Effector memory CD4-positive, alpha-beta T cell (primary cell): ENCODE measurements around the gene RELCH.
"Not testable (repeated sequence)": the region's sequence is repeated elsewhere in the genome, so short reads cannot be mapped to it uniquely, and the experiment has no call there.

Experiments used
- DNase-seq, 3 donors: peaks; one replicate each; pipeline ENCODE4 v3.0.0-alpha.2; 2020
- H3K27ac ChIP-seq: 2 replicates; pipeline ENCODE4 v1.7.0; 2013; ENCODE audit warnings: mild to moderate bottlenecking, low read length, moderate library complexity; ENCODE audit not compliant: insufficient read depth, poor library complexity, severe bottlenecking
- H3K27me3 ChIP-seq: replicated peaks from 2 replicates; pipeline ENCODE4 v1.7.0; 2013; ENCODE audit warnings: mild to moderate bottlenecking, low read length; ENCODE audit not compliant: insufficient read depth, control insufficient read depth, poor library complexity, severe bottlenecking
- H3K36me3 ChIP-seq: 2 replicates; pipeline ENCODE4 v1.7.0; 2013; ENCODE audit warnings: mild to moderate bottlenecking, low read length, moderate library complexity; ENCODE audit not compliant: control insufficient read depth, insufficient read depth
- H3K4me1 ChIP-seq: 2 replicates; pipeline ENCODE4 v1.7.0; 2013; ENCODE audit warnings: low read length, mild to moderate bottlenecking; ENCODE audit not compliant: control insufficient read depth, insufficient read depth, poor library complexity, severe bottlenecking
- H3K4me3 ChIP-seq: 2 replicates; pipeline ENCODE4 v1.7.0; 2013; ENCODE audit warnings: low read length, low read depth, mild to moderate bottlenecking; ENCODE audit not compliant: insufficient read depth, poor library complexity, severe bottlenecking
- H3K9me3 ChIP-seq: 2 replicates; pipeline ENCODE4 v1.7.0; 2013; ENCODE audit warnings: mild to moderate bottlenecking, low read length, moderate library complexity; ENCODE audit not compliant: control insufficient read depth

Gene RELCH

DNA sequence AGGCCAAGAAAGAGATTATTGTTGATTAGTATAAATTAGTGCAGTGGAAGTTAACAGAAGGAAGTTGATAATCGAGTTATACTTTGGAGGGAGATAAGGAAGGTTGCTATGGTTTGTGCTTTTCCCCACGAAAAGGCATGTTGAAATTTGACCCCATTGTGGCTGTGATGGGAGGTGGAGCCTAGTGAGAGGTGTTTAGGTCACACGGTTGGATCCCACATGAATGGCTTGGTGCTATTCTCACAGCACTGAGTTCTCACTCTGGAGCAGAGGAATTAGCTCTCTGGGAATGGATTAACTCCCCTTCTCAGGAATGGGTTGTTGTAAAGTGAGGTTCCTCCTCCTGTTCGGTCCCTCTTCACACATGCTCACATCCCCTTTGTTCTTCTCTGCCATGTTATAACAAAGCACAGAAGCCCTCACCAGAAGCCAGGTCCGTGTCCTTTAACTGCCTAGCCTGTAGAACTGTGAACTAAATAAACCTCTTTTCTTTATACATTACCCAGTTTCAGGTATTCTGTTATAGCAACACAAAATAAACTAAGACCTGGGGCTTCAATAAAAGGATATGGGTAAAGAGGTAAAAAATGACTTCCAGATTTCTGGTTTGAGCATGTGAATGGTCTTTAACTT lies 22.1 kb upstream of the RELCH start:
- Histone ChIP-seq H3K4me1 (no peaks in the 10 kb centered on the region), H3K4me3 (no peak overlapping the region), H3K27me3 (no peaks in the 10 kb centered on the region), H3K36me3 (no peaks in the 10 kb centered on the region), H3K27ac (no peak overlapping the region), H3K9me3 (no peaks in the 10 kb centered on the region)
- no peak for DNase-seq

DNA sequence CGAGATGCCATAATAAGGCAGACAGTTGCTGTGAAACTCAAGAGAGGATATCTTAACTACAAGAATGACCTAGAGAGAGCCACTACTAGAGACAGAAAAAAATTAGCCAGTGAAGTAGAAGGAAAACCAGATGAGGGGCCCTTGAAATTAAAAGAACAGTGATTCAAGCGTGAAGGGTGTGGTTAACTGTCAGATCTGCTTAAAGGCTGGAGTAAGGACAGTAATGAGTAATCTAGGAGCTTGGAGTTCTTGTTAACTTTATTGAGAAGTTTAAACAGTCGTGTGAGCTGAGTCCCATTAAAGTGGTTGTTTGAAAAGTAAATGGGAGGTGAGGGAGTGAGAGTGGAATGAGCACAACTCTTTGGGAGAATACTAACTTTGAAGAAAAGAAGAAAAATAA lies 21.5 kb upstream of the RELCH start:
- DNase-seq = no peak
- no peaks in the 10 kb centered on the region for H3K4me1 ChIP-seq
- no peak overlapping the region for H3K27ac ChIP-seq
- H3K27me3 ChIP-seq = no peaks in the 10 kb centered on the region
- H3K36me3 ChIP-seq = no peaks in the 10 kb centered on the region
- H3K4me3 ChIP-seq = no peak overlapping the region
- no peaks in the 10 kb centered on the region for H3K9me3 ChIP-seq

DNA sequence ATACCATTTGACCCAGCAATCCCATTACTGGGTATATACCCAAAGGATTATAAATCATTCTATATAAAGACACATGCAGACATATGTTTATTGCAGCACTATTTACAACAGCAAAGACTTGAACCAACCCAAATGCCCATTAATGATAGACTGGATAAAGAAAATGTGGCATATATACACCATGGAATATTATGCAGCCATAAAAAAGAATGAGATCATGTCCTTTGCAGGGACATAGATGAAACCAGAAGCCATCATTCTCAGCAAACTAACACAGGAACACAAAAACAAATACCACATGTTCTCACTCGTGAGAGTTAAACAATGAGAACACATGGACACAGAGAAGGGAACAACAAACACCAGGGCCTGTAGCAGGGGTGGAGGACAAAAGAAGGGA lies 20.5 kb upstream of the RELCH start:
- not testable (repeated sequence) for H3K9me3 ChIP-seq, DNase-seq, H3K4me1 ChIP-seq, H3K4me3 ChIP-seq, H3K27me3 ChIP-seq, H3K36me3 ChIP-seq, H3K27ac ChIP-seq

GRCh38 chr18:62170857-62171256 lies 16.2 kb upstream of the RELCH start:
- Histone ChIP-seq H3K36me3 (no peaks in the 10 kb centered on the region), H3K9me3 (no peaks in the 10 kb centered on the region), H3K4me1 (no peaks in the 10 kb centered on the region), H3K27me3 (no peaks in the 10 kb centered on the region), H3K4me3 (no peak overlapping the region), H3K27ac (no peak overlapping the region)
- no peak for DNase-seq

GRCh38 chr18:62172298-62172697 lies 14.8 kb upstream of the RELCH start:
- H3K4me1 ChIP-seq = no peaks in the 10 kb centered on the region
- H3K4me3 ChIP-seq = no peak overlapping the region
- no peak overlapping the region for H3K27ac ChIP-seq
- no peaks in the 10 kb centered on the region for H3K9me3 ChIP-seq
- no peaks in the 10 kb centered on the region for H3K36me3 ChIP-seq
- H3K27me3 ChIP-seq = no peaks in the 10 kb centered on the region
- DNase-seq = no peak

- H3K9me3 ChIP-seq = no peaks in the 10 kb centered on the region
- no peak overlapping the region for H3K27ac ChIP-seq
- H3K4me1 ChIP-seq = no peaks in the 10 kb centered on the region
- H3K36me3 ChIP-seq = no peaks in the 10 kb centered on the region
- no peak for DNase-seq
- no peaks in the 10 kb centered on the region for H3K27me3 ChIP-seq
- no peak overlapping the region for H3K4me3 ChIP-seq
Observed at GRCh38 chr18:62175521-62175920, 11.5 kb upstream of the RELCH start.

DNA sequence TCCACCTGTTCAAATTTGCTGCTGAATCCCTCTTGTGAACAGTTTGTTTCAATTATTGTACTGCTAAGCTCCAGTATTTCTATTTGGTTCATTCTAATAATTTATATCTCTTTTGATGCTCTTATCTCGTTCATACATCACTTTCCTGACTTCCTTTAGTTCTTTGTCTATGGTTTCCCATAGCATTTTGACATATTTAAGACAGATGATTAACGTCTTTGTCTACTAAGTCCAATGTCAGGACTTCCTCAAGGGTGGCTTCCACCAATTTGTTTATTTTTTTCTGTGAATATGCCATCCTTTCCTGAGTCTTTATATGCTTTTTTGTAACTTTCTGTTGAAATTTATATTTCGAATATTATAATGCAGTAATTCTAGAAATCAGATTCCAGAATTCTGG lies 9.8 kb upstream of the RELCH start:
- Histone ChIP-seq H3K27ac (no peak overlapping the region), H3K4me1 (no peaks in the 10 kb centered on the region), H3K4me3 (no peak overlapping the region), H3K36me3 (no peaks in the 10 kb centered on the region), H3K27me3 (no peaks in the 10 kb centered on the region), H3K9me3 (no peaks in the 10 kb centered on the region)
- DNase-seq = no peak

GRCh38 chr18:62179213-62179612 lies 7.8 kb upstream of the RELCH start:
- Histone ChIP-seq H3K27me3 (no peaks in the 10 kb centered on the region), H3K9me3 (no peaks in the 10 kb centered on the region), H3K4me1 (no peaks in the 10 kb centered on the region), H3K27ac (no peak overlapping the region), H3K36me3 (no peaks in the 10 kb centered on the region), H3K4me3 (no peak overlapping the region)
- no peak for DNase-seq

DNA sequence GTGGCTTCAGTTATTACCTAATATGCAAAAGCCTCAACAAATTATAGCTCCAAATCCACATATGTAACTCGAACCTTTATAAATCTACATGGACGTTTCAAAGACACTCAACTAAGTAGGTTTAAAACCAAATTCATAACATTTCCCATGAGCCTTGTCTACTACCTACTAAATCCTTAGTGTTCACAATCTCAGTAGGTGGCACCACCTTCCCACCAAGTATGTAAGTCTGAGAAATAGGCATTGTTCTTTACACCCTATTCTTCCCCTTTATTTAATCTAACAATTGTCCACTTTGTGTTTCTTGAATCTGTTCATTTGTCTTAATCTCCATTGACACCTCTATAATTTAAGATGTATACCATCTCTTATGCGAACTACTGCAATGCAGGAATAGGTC lies 4.8 kb upstream of the RELCH start:
- no peak overlapping the region for H3K27ac ChIP-seq
- H3K4me1 ChIP-seq = peaks cover 5% of the 10 kb centered on the region
- no peaks in the 10 kb centered on the region for H3K36me3 ChIP-seq
- DNase-seq = no peak
- no peak overlapping the region for H3K4me3 ChIP-seq
- no peaks in the 10 kb centered on the region for H3K27me3 ChIP-seq
- H3K9me3 ChIP-seq = no peaks in the 10 kb centered on the region

DNA sequence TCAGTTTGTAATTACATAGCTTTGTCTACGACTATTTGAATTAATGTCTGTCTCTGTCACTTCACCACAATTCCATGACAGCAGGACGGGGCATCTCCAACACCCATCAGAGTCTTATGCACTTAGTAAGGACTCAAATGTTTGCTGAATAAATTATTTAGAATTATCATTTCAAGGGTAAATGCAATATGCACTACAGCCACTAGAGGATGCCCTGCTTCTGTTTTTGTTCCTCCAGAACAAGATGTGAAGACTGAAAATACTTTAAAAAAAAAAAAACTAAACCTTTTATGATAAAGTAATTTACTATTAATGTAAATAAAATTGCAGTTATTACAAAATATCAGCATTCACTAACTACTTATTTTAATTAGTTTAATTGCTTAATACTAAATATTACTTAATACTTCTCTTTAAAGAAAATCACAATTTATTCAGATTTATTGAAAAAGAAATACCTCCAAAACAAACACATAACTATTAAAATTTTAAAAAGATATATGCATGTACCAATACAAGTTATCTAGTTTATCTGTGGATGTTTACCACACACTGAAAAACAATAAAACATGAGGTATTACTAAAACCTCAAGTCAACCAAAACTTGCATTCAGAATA lies 3.4 kb upstream of the RELCH start:
- peak in 1 of 3 donors; percentile 32 for DNase-seq
- no peaks in the 10 kb centered on the region for H3K27me3 ChIP-seq

More for the DNA sequence above, 3.4 kb upstream of the RELCH start:
- no peaks in the 10 kb centered on the region for H3K36me3 ChIP-seq
- no peak overlapping the region for H3K4me3 ChIP-seq
- peaks cover 13% of the 10 kb centered on the region for H3K4me1 ChIP-seq
- no peaks in the 10 kb centered on the region for H3K9me3 ChIP-seq
- no peak overlapping the region for H3K27ac ChIP-seq
